ENCODE data around the gene LDLRAD4.
"Not testable (repeated sequence)": the region's sequence is repeated elsewhere in the genome, so short reads cannot be mapped to it uniquely, and the experiment has no call there.

The LDLRAD4 gene

GRCh38 chr18:13658436-13659204, 440.1 kb downstream of the LDLRAD4 start:
- DNase-seq = no peak

GRCh38 chr18:13660510-13660909, 441.9 kb downstream of the LDLRAD4 start:
- no peak for DNase-seq

GRCh38 chr18:13661051-13661778, 442.7 kb downstream of the LDLRAD4 start:
- DNase-seq = no peak

- DNase-seq = no peak
Observed at GRCh38 chr18:13661779-13662256, 443.3 kb downstream of the LDLRAD4 start.

GRCh38 chr18:13672657-13673056, 454.1 kb downstream of the LDLRAD4 start:
- DNase-seq = no peak

- DNase-seq = no peak
Observed at GRCh38 chr18:13676471-13676870, 457.9 kb downstream of the LDLRAD4 start.

- DNase-seq = not testable (repeated sequence)
Observed at GRCh38 chr18:13677350-13677749, 458.8 kb downstream of the LDLRAD4 start.

GRCh38 chr18:13680612-13681011, 462.1 kb downstream of the LDLRAD4 start:
- no peak for DNase-seq

- no peak for DNase-seq
Observed at GRCh38 chr18:13681701-13682100, 463.1 kb downstream of the LDLRAD4 start.

GRCh38 chr18:13684546-13684945, 466.0 kb downstream of the LDLRAD4 start:
- no peak for DNase-seq

- DNase-seq = no peak
Observed at GRCh38 chr18:13688191-13689136, 469.9 kb downstream of the LDLRAD4 start.

GRCh38 chr18:13690060-13690459, 471.5 kb downstream of the LDLRAD4 start:
- DNase-seq = not testable (repeated sequence)

- DNase-seq = not testable (repeated sequence)
Observed at GRCh38 chr18:13695337-13695736, 476.8 kb downstream of the LDLRAD4 start.

GRCh38 chr18:13696961-13697360, 478.4 kb downstream of the LDLRAD4 start:
- no peak for DNase-seq

GRCh38 chr18:13700153-13700552, 481.6 kb downstream of the LDLRAD4 start:
- no peak for DNase-seq
